ENCODE measurements around the gene COL18A1. TPM values are rescaled to one million over a fixed set of nuclear protein-coding genes. Genes with fewer than 3 reads are reported as not detected.

COL18A1 gene
- total and polyA plus RNA-seq, 7 donors = 4.4 to 197 (median 39.7) TPM

DNA sequence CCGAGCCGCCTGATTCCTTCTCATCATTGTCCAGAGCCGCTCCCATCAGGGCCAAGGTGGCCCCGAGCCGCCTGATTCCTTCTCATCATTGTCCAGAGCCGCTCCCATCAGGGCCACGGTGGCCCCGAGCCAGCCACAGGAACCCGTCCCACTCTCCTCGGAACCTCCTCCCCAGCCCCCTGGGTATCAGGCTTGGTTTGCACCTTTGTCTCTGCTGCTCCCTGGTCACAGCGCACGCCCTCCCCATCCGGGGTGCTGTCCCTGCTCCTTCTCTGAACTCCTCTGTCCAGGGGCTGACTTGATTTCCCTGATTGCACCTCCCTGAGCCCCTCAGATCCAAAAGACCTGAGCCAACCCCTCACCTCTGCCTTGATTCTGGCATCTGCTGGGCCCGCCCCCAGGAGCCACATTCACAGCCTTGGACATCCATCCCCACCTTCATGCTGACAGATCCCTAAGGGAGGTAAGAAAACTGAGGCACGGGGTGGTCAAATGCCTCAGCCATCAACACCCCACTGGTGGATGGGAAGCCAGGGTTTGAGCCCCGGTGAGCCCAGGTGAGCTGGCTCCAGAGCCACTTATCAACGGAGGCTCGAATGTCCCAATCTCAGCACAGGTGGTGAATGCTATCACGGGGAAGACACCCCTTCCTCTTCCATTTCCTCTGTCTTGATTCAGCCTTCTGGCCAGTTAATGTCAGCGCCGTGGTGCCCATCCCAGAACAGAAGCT is 25.6 kb upstream of the COL18A1 start:
- Histone ChIP-seq H3K4me1 (no peaks in the 10 kb centered on the region), H3K27me3 (no peaks in the 10 kb centered on the region), H3K36me3 (no peaks in the 10 kb centered on the region), H3K9me3 (no peaks in the 10 kb centered on the region), H3K4me3 (no peak overlapping the region), H3K27ac (no peak overlapping the region)
- WGBS, 2 donors = 78% methylated on average over 19 of the region's 21 CpGs
- TF ChIP-seq POLR2A (IDR thresholded peaks at IDR 0.05) (no peak), EP300 (IDR thresholded peaks at IDR 0.05) (no peak), POLR2AphosphoS5 (IDR thresholded peaks at IDR 0.05) (no peak)
- TF ChIP-seq, protein P1, sequence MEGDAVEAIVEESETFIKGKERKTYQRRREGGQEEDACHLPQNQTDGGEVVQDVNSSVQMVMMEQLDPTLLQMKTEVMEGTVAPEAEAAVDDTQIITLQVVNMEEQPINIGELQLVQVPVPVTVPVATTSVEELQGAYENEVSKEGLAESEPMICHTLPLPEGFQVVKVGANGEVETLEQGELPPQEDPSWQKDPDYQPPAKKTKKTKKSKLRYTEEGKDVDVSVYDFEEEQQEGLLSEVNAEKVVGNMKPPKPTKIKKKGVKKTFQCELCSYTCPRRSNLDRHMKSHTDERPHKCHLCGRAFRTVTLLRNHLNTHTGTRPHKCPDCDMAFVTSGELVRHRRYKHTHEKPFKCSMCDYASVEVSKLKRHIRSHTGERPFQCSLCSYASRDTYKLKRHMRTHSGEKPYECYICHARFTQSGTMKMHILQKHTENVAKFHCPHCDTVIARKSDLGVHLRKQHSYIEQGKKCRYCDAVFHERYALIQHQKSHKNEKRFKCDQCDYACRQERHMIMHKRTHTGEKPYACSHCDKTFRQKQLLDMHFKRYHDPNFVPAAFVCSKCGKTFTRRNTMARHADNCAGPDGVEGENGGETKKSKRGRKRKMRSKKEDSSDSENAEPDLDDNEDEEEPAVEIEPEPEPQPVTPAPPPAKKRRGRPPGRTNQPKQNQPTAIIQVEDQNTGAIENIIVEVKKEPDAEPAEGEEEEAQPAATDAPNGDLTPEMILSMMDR (IDR thresholded peaks at IDR 0.05) = no peak
- intact Hi-C loops (cut with DNase I) = no loop called here
- DNase-seq = peak; percentile 46

DNA sequence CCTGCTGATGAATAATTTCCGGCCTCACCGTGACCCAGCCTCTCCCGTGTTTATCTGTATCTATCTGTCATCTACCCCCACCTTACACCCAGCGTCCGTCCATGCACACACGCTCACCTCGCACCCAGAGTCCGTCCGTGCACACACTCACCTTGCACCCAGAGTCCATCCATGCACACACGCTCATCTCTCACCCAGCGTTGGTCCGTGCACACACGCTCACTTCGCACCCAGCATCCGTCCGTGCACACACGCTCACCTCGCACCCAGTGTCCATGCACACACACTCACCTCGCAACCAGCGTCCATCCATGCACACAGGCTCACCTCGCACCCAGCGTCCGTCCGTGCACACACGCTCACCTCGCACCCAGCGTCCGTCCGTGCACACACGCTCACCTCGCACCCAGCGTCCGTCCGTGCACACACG is 25.0 kb upstream of the COL18A1 start:
- peak; percentile 46 for DNase-seq

DNA sequence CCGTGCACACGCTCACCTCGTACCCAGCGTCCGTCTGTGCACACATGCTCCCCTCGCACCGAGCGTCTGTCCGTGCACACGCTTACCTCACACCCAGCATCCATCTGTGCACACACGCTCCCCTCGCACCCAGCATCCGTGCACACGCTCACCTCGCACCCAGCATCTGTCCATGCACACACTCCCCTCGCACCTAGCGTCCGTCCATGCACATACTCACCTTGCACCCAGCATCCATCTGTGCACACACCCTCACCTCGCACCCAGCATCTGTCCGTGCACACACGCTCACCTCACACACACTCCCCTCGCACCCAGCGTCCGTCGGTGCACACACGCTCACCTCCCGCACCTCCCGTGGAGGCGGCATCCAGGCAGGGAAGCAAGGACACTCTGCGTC is 24.4 kb upstream of the COL18A1 start:
- Histone ChIP-seq H3K9me3 (no peaks in the 10 kb centered on the region), H3K4me1 (no peaks in the 10 kb centered on the region), H3K27ac (no peak overlapping the region), H3K36me3 (no peaks in the 10 kb centered on the region), H3K4me3 (no peak overlapping the region), H3K27me3 (no peaks in the 10 kb centered on the region)
- no peak for TF ChIP-seq POLR2A (IDR thresholded peaks at IDR 0.05)
- intact Hi-C loops (cut with DNase I) = no loop called here
- 95% methylated on average over 30 of the region's 30 CpGs for WGBS, 2 donors
- peak; percentile 34 for DNase-seq

More for the DNA sequence above, 25.0 kb upstream of the COL18A1 start:
- Histone ChIP-seq H3K27me3 (no peaks in the 10 kb centered on the region), H3K4me3 (no peak overlapping the region), H3K9me3 (no peaks in the 10 kb centered on the region), H3K4me1 (no peaks in the 10 kb centered on the region), H3K27ac (no peak overlapping the region), H3K36me3 (no peaks in the 10 kb centered on the region)
- TF ChIP-seq POLR2A (IDR thresholded peaks at IDR 0.05) (no peak), POLR2AphosphoS5 (IDR thresholded peaks at IDR 0.05) (no peak), EP300 (IDR thresholded peaks at IDR 0.05) (no peak)
- TF ChIP-seq, protein P1 (IDR thresholded peaks at IDR 0.05) = no peak
- WGBS, 2 donors = 92 to 94% methylated on average over 32 to 33 of the region's 35 CpGs
- intact Hi-C loops (cut with DNase I) = no loop called here

DNA sequence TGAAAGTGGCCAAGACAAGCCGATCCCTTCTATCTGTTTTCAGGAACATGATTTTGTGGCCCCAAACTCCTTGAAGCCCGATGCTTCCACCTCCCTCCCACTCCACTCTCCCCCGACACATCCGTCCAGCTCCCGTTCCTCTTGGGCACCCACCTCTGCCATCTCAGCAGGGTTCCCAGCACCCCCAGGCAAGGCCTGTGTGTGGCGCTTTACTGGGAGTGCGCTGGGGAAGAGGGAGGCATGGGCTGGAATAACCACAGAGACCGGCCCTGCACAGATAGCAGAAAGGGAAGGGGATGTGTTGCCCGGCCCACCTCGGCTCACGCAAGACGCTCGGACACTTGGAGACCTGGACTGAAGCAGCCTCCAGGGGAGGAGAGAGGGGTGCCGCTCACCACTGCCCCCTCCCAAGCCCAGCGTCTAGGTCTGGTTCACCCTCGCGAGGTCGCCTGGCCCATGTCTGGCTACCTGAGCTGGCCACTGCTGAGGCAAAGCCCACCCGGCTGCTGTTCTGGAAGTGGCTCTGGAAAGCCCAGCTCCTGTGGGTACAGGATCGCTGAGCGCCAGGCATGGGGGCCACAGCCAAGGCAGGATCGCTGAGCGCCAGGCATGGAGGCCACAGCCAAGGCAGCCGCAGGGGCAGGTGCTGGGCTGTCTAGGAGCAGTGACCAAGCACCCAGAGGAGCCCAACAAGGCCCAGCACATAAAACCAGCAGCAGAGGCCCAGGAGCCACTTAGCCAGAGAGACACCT is 23.8 kb upstream of the COL18A1 start:
- H3K27ac ChIP-seq = no peak overlapping the region
- TF ChIP-seq, protein P1 (IDR thresholded peaks at IDR 0.05) = no peak
- TF ChIP-seq POLR2AphosphoS5 (IDR thresholded peaks at IDR 0.05) = no peak
- no peak for TF ChIP-seq EP300 (IDR thresholded peaks at IDR 0.05)
- TF ChIP-seq POLR2A (IDR thresholded peaks at IDR 0.05) = no peak
- H3K4me1 ChIP-seq = peaks cover 0 to 1% (median under 1%) of the 10 kb centered on the region in 4 donors
- no peaks in the 10 kb centered on the region for H3K27me3 ChIP-seq
- intact Hi-C loops (cut with DNase I) = no loop called here
- H3K36me3 ChIP-seq = no peaks in the 10 kb centered on the region
- DNase-seq = peak; percentile 56
- H3K9me3 ChIP-seq = no peaks in the 10 kb centered on the region
- no peak overlapping the region for H3K4me3 ChIP-seq
- WGBS, 2 donors = 91 to 92% methylated on average over 24 of the region's 24 CpGs

Data from sigmoid colon (tissue), 7 donors.